ENCODE results near the gene TUB.

Gene TUB

DNA sequence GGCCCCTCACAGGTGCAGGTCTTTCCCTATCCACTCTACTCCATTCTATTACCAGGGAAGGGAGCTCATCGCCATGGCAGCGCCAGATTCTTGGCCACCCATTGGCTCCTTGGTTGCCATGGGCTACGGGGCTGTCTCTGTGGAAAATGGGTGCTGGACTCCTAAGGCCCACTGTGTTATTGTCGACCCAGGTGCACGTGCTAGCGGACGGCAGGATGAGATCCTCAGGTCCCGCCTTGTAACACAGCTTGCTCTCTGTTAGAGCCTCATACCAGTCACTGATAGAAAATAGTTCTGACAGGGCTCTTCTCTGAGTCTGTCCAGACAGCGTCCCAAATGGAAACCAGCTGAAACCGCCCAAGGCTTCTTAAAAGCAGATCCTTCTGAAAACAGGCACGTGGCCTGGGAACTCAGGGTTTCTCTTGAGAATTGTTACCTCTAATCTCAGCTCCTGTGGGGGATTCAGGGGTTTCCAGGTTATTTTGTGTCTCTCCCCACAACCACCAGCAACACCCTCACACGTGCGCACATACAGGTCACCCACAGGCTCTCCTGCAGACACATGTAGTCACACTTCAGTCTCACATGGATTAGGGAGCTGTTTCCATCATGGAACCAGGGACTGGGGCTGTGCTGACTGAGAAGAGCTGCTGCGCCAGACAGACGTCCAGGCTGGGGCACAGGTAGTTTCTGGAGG lies 1.5 kb downstream of the TUB start:
- TF ChIP-seq, protein P1, sequence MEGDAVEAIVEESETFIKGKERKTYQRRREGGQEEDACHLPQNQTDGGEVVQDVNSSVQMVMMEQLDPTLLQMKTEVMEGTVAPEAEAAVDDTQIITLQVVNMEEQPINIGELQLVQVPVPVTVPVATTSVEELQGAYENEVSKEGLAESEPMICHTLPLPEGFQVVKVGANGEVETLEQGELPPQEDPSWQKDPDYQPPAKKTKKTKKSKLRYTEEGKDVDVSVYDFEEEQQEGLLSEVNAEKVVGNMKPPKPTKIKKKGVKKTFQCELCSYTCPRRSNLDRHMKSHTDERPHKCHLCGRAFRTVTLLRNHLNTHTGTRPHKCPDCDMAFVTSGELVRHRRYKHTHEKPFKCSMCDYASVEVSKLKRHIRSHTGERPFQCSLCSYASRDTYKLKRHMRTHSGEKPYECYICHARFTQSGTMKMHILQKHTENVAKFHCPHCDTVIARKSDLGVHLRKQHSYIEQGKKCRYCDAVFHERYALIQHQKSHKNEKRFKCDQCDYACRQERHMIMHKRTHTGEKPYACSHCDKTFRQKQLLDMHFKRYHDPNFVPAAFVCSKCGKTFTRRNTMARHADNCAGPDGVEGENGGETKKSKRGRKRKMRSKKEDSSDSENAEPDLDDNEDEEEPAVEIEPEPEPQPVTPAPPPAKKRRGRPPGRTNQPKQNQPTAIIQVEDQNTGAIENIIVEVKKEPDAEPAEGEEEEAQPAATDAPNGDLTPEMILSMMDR (IDR thresholded peaks at IDR 0.05; ENCODE audit: extremely low read depth, missing control alignments): no peak
- no peak for DNase-seq (ENCODE audit: low spot score)

DNA sequence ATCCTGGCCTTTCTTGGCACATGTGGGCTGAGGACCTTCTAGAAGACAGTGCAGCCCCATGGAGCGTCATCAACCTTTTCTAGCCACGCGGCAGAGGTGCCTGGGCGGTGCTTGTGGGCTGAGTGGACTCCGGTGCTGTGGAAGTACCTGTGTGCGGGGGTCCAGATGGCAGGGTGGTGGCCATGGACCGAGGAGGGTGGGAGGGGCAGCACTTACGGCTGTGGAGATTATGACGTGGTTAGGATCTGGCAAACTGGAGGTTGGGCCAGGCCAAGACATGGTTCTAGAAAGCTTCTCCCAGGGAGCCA lies 2.0 kb downstream of the TUB start:
- TF ChIP-seq, protein P1 (IDR thresholded peaks at IDR 0.05; ENCODE audit: extremely low read depth, missing control alignments): no peak
- DNase-seq (ENCODE audit: low spot score): no peak

DNA sequence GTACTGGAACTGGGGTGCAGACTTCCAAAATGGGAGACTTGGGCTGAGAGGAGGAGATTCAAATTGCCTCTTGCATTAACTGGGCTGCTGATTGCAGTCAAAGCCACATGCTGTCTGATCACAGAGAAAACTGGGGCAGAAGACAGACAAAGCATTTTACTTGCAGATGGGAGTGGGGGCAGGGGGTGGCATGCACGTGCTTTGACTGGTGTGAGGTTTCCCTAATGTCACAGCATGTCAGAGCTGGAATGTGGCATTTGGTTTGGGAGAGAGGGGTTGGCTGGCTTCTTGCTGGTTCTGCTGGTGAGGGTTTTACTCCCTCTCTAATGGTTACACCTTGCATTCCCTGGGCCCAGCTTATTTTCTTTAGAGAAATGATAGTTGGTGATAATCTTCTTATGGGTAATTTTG lies 2.9 kb downstream of the TUB start:
- no peak for DNase-seq (ENCODE audit: low spot score)
- TF ChIP-seq, protein P1 (IDR thresholded peaks at IDR 0.05; ENCODE audit: extremely low read depth, missing control alignments): no peak

DNA sequence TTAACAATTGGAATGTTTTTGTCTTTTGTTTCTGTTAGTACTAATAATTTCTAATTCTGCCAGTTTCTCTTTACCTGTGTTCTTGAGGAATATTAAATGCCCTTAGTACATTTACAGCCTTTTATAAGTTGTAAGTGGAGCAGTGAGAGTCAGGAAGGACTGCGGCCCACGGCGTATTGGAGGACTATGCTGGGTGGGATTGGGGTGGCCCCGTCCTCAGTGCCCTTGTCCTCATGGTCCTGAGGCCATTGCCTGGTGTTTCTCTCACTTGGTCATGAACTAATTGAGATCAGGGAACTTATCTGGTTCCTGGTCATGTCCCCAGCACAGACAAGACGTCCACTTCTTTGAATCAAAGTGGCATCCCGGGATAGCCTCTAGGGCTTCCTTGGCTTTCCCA lies 3.3 kb downstream of the TUB start:
- TF ChIP-seq, protein P1 (IDR thresholded peaks at IDR 0.05; ENCODE audit: extremely low read depth, missing control alignments): no peak
- no peak for DNase-seq (ENCODE audit: low spot score)

DNA sequence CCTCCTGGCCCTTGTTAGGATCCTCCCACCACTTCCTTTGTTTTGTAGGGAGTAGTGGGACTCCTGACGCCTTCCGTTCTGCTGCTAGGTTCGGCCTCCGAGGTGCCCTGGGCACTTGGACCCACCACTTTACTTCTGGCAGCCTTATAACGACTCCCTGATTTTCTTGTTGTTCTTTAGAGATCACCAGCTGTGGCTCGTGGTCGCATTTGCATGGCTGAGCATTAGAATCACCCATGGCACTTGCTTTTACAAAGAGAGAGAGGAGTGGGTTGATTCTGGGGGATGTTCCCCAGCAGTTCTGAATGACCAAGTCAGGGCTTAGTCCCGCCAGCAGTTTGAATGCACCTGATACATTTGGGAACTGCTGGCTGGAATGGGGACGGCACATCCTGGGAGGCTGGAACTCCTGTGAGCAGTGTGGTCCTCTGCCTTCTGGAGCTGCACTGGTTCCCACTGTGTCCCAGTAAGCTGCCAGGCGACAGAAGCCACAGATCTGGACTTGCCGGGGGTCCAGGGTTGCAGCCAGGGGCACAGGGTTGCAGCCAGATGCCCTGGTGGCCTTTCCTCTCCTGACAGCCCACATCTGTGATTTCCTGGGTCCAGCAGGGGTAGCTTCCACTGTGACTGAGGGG lies 4.1 kb downstream of the TUB start:
- DNase-seq (ENCODE audit: low spot score): no peak
- TF ChIP-seq, protein P1 (IDR thresholded peaks at IDR 0.05; ENCODE audit: extremely low read depth, missing control alignments): no peak

DNA sequence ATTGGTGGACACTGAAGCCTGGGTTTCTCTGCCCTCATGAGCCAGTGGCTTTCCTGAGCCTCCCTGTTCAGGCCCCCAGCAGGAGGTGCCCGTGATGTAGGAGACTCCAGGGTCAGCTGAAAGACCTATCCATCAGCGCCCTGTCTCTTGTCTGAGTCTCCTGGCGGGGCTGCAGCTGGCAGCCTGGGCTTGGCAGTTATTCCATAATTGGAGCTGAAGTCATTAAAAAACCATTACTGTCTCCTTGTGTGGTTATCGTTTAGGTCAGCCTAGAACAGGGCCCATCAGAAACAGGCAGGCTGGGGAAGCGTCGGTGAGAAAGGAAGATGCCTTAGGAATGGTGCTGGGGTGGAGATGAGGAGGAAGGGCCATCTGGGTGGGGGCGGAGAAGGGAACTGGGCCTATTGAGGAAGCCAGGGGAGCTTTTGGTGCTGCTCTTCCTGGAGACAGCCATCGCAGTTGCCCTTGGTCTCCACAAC lies 5.0 kb downstream of the TUB start:
- TF ChIP-seq, protein P1 (IDR thresholded peaks at IDR 0.05; ENCODE audit: extremely low read depth, missing control alignments): no peak
- no peak for DNase-seq (ENCODE audit: low spot score)

DNA sequence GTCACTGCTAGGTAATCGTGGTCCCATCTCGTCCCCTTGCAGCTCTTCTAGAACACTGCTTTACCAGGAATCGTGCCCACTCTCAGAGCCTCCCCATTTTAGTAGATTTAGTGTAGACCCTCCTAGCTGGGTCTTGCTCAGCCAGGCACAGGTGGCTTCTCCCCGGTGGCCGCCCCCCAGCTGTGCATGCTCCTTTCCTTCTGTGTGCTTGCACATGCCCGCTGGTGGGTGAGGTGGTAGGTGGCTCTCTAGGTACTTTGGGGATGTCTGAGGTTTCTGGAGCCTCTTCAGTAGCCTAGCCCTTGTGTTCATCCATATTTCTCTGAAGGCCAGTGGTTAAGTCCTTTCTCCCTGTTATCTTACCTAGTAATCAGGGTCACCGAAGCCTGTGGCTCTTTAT lies 5.6 kb downstream of the TUB start:
- TF ChIP-seq, protein P1 (IDR thresholded peaks at IDR 0.05; ENCODE audit: extremely low read depth, missing control alignments): no peak
- no peak for DNase-seq (ENCODE audit: low spot score)
